H9 (cell line): ENCODE results near the gene DMD. TPM values are rescaled to one million over a fixed set of nuclear protein-coding genes. Genes with fewer than 3 reads are reported as not detected.

Experiments
- DNase-seq: peaks from one replicate; pipeline ENCODE4 v3.0.0-alpha.2; 2017
- H2AFZ ChIP-seq: one replicate; pipeline ENCODE4 v1.6.1; 2013; ENCODE audit warnings: mild to moderate bottlenecking, low read length, control low read depth, moderate library complexity
- H2AK5ac ChIP-seq: 2 replicates; pipeline ENCODE4 v1.6.1; 2013; ENCODE audit warnings: low read length, control low read depth, mixed read lengths; ENCODE audit not compliant: insufficient read length
- H2BK120ac ChIP-seq: one replicate; pipeline ENCODE4 v1.6.1; 2013; ENCODE audit warnings: low read depth, mild to moderate bottlenecking, low read length, control low read depth, inconsistent platforms; ENCODE audit not compliant: poor library complexity, severe bottlenecking
- H2BK12ac ChIP-seq: 2 replicates; pipeline ENCODE4 v1.6.1; 2013; ENCODE audit warnings: low read length, control low read depth, mixed read lengths, low read depth; ENCODE audit not compliant: insufficient read length
- H2BK15ac ChIP-seq: 2 replicates; pipeline ENCODE4 v1.6.1; 2013; ENCODE audit warnings: low read depth, low read length, control low read depth
- H2BK20ac ChIP-seq: one replicate; pipeline ENCODE4 v1.6.1; 2013; ENCODE audit warnings: low read depth, mild to moderate bottlenecking, low read length, control low read depth, inconsistent platforms; ENCODE audit not compliant: poor library complexity, severe bottlenecking
- H2BK5ac ChIP-seq: 2 replicates; pipeline ENCODE4 v1.6.1; 2013; ENCODE audit warnings: low read length, control low read depth, mixed read lengths; ENCODE audit not compliant: insufficient read length
- H3K14ac ChIP-seq: 2 replicates; pipeline ENCODE4 v1.6.1; 2013; ENCODE audit warnings: low read length, control low read depth; ENCODE audit not compliant: insufficient read depth
- H3K18ac ChIP-seq: 2 replicates; pipeline ENCODE4 v1.6.1; 2013; ENCODE audit warnings: low read depth, mild to moderate bottlenecking, mixed read lengths, low read length, control low read depth; ENCODE audit not compliant: insufficient read length
- H3K23ac ChIP-seq: 2 replicates; pipeline ENCODE4 v1.6.1; 2013; ENCODE audit warnings: low read length, control low read depth, mixed read lengths, low read depth; ENCODE audit not compliant: insufficient read length
- H3K23me2 ChIP-seq: 2 replicates; pipeline ENCODE4 v1.6.1; 2013; ENCODE audit warnings: low read depth, mild to moderate bottlenecking, mixed read lengths, low read length, control low read depth; ENCODE audit not compliant: insufficient read length, poor library complexity, severe bottlenecking
- H3K27ac ChIP-seq: 2 replicates; pipeline ENCODE4 v1.5.1; 2013; ENCODE audit warnings: low read length, control low read depth, mixed read lengths, low read depth; ENCODE audit not compliant: insufficient read length
- H3K27me3 ChIP-seq: 2 replicates; pipeline ENCODE4 v1.6.1; 2013; ENCODE audit warnings: low read length, control low read depth, inconsistent platforms; ENCODE audit not compliant: insufficient read depth
- H3K4ac ChIP-seq: 2 replicates; pipeline ENCODE4 v1.6.1; 2013; ENCODE audit warnings: low read depth, mild to moderate bottlenecking, control low read depth, inconsistent platforms, low read length, moderate library complexity
- H3K4me1 ChIP-seq: 2 replicates; pipeline ENCODE4 v1.6.1; 2013; ENCODE audit warnings: low read length, control low read depth, inconsistent platforms; ENCODE audit not compliant: insufficient read depth
- H3K4me2 ChIP-seq: 2 replicates; pipeline ENCODE4 v1.6.1; 2013; ENCODE audit warnings: low read length, control low read depth, mixed read lengths; ENCODE audit not compliant: insufficient read length, insufficient read depth
- H3K56ac ChIP-seq: 2 replicates; pipeline ENCODE4 v1.6.1; 2013; ENCODE audit warnings: low read depth, mild to moderate bottlenecking, mixed read lengths, low read length, control low read depth; ENCODE audit not compliant: insufficient read length
- H3K79me1 ChIP-seq: 2 replicates; pipeline ENCODE4 v1.6.1; 2013; ENCODE audit warnings: low read depth, mild to moderate bottlenecking, moderate library complexity, low read length, control low read depth, inconsistent platforms; ENCODE audit not compliant: insufficient read depth, poor library complexity, severe bottlenecking
- H3K79me2 ChIP-seq: 2 replicates; pipeline ENCODE4 v1.6.1; 2013; ENCODE audit warnings: low read length, control low read depth, inconsistent platforms; ENCODE audit not compliant: insufficient read depth
- H3K9ac ChIP-seq: 2 replicates; pipeline ENCODE4 v1.6.1; 2013; ENCODE audit warnings: low read length, control low read depth, mixed read lengths; ENCODE audit not compliant: insufficient read length; ENCODE audit errors: extremely low read depth
- H3K9me3 ChIP-seq: one replicate; pipeline ENCODE4 v1.6.1; 2013; ENCODE audit warnings: low read depth, low read length, inconsistent platforms; ENCODE audit not compliant: control insufficient read depth
- H3T11ph ChIP-seq: one replicate; pipeline ENCODE4 v1.6.1; 2013; ENCODE audit warnings: mild to moderate bottlenecking, low read length, control low read depth, inconsistent platforms
- H4K20me1 ChIP-seq: one replicate; pipeline ENCODE4 v1.6.1; 2013; ENCODE audit not compliant: control insufficient read depth, insufficient read length, insufficient read depth
- H4K5ac ChIP-seq: 2 replicates; pipeline ENCODE4 v1.6.1; 2013; ENCODE audit warnings: low read depth, mild to moderate bottlenecking, mixed read lengths, low read length, control low read depth; ENCODE audit not compliant: insufficient read length
- H4K8ac ChIP-seq: replicated peaks from 2 replicates; pipeline ENCODE4 v1.6.1; 2013; ENCODE audit warnings: low read length, control low read depth, mixed read lengths, low read depth; ENCODE audit not compliant: insufficient read length
- H4K91ac ChIP-seq: 2 replicates; pipeline ENCODE4 v1.6.1; 2013; ENCODE audit warnings: low read depth, mild to moderate bottlenecking, moderate library complexity, mixed read lengths, low read length, control low read depth; ENCODE audit not compliant: insufficient read length
- H3K27ac Mint-ChIP-seq, 3 experiments: 2 replicates in 2 of 3; 3 replicates in 1 of 3; pipeline ENCODE4 v1.8.0; 2020 to 2021; ENCODE audit warnings: mixed read lengths in 3 of 3, mild to moderate bottlenecking in 1 of 3, moderate library complexity in 1 of 3
- H3K27me3 Mint-ChIP-seq: 2 replicates; pipeline ENCODE4 v1.8.0; 2021; ENCODE audit warnings: low read depth, mild to moderate bottlenecking, moderate library complexity, mixed read lengths
- H3K36me3 Mint-ChIP-seq, 3 experiments: 2 replicates in 2 of 3; 3 replicates in 1 of 3; pipeline ENCODE4 v1.8.0; 2020 to 2021; ENCODE audit warnings: low read depth in 3 of 3, mixed read lengths in 3 of 3; ENCODE audit not compliant: insufficient read depth in 1 of 3
- H3K4me1 Mint-ChIP-seq, 2 experiments: 2 replicates each; pipeline ENCODE4 v1.8.0; 2020; ENCODE audit warnings: mixed read lengths in 2 of 2
- H3K4me3 Mint-ChIP-seq, 2 experiments: 2 replicates in 1 of 2; 3 replicates in 1 of 2; pipeline ENCODE4 v1.8.0; 2020 to 2021; ENCODE audit warnings: mild to moderate bottlenecking in 2 of 2, mixed read lengths in 2 of 2, moderate library complexity in 1 of 2
- H3K9me3 Mint-ChIP-seq, 2 experiments: 2 replicates in 1 of 2; 3 replicates in 1 of 2; pipeline ENCODE4 v1.8.0; 2020; ENCODE audit warnings: mild to moderate bottlenecking in 2 of 2, mixed read lengths in 2 of 2, moderate library complexity in 1 of 2
- CTCF ChIP-seq: fragments of 200-600 bp; sonication (generic); conservative IDR thresholded peaks from 3 replicates; pipeline ENCODE4 v1.8.0; 2021; ENCODE audit warnings: antibody characterized with exemption, mild to moderate bottlenecking
- WGBS: extraction: QIAGEN DNeasy Blood & Tissue Kit; methylation state at CpG from one replicate; pipeline ENCODE4 v1.1.7; 2013; ENCODE audit warnings: missing lambda C conversion rate, low lambda C conversion rate, mixed read lengths; ENCODE audit not compliant: insufficient read length; ENCODE audit errors: extremely low coverage; 5-methylcytosine and 5-hydroxymethylcytosine counted together
- total RNA-seq: library from RNA; stranded (reverse); gene quantifications from 2 replicates; pipeline ENCODE4 v1.2.1, GENCODE V29; 2021

The DMD gene
- total RNA-seq, 1 experiment from 2014 or later: 3.8 TPM

- no peaks in the 10 kb centered on the region for H3K79me1 ChIP-seq
- TF ChIP-seq CTCF: no peak
These were observed 2009.8 kb downstream of the DMD start for GRCh38 chrX:31201503-31201902.

More at GRCh38 chrX:31201503-31201902, 2009.8 kb downstream of the DMD start:
- Histone ChIP-seq H2BK12ac (no peak overlapping the region), H3K27me3 (no peaks in the 10 kb centered on the region), H4K91ac (no peak overlapping the region), H4K20me1 (no peaks in the 10 kb centered on the region), H3K4ac (no peak overlapping the region), H3K4me2 (no peak overlapping the region), H4K8ac (no peak overlapping the region), H4K5ac (no peak overlapping the region), H3T11ph (no peak overlapping the region), H2AFZ (no peak overlapping the region), H3K23me2 (no peaks in the 10 kb centered on the region), H2AK5ac (no peak overlapping the region), H3K27ac (peak overlapping the region; percentile 23), H3K56ac (no peak overlapping the region), H3K14ac (no peak overlapping the region), H2BK120ac (no peak overlapping the region), H3K9ac (no peak overlapping the region), H3K79me2 (no peaks in the 10 kb centered on the region), H2BK15ac (no peak overlapping the region), H2BK20ac (no peak overlapping the region), H3K23ac (no peak overlapping the region), H3K18ac (no peak overlapping the region), H2BK5ac (no peak overlapping the region), H3K4me1 (no peaks in the 10 kb centered on the region; the same call in 1 of the 2 replicates), H3K9me3 (no peaks in the 10 kb centered on the region)
- H3K4me1 Mint-ChIP-seq: peaks cover 27 to 28% of the 10 kb centered on the region in 2 experiments
- peak overlapping the region in 1 of 3 experiments; percentile 21; a peak in 1 of 7 replicates for H3K27ac Mint-ChIP-seq
- H3K27me3 Mint-ChIP-seq: no peaks in the 10 kb centered on the region
- DNase-seq: no peak
- H3K4me3 Mint-ChIP-seq: no peak overlapping the region
- H3K36me3 Mint-ChIP-seq: peaks cover 7 to 25% (median 8%) of the 10 kb centered on the region in 3 experiments; a peak in 6 of 7 replicates
- peaks cover 46 to 66% of the 10 kb centered on the region in 2 experiments for H3K9me3 Mint-ChIP-seq
- WGBS: no CpG with 5 or more reads among the region's 4 CpGs
